A549 (cell line): ENCODE measurements around the gene ADGRB2.

Source experiments
- CTCF ChIP-seq: fragments of >200 bp; sonication (Bioruptor Twin); formaldehyde crosslinking; IDR thresholded peaks from 3 replicates; pipeline ENCODE4 v1.5.1; 2016
- EP300 ChIP-seq, 2 experiments: fragments of >200 bp; sonication (Bioruptor Twin); formaldehyde crosslinking; IDR thresholded peaks; 2 replicates in 1 of 2; 3 replicates in 1 of 2; pipeline ENCODE4 v1.6.1; 2016 to 2017
- FOSB ChIP-seq: fragments of 250-450 bp; sonication (Bioruptor Pico); IDR thresholded peaks from 2 replicates; pipeline ENCODE4 v1.5.0; 2020; ENCODE audit warnings: mild to moderate bottlenecking, moderate library complexity
- GATA3 ChIP-seq: IDR thresholded peaks from 2 replicates; pipeline ENCODE4 v1.6.1; 2012; ENCODE audit warnings: borderline replicate concordance
- JUN ChIP-seq, 2 experiments: fragments of >200 bp; sonication (Bioruptor Twin); formaldehyde crosslinking; IDR thresholded peaks; 2 replicates in 1 of 2; 3 replicates in 1 of 2; pipeline ENCODE4 v1.6.1; 2016 to 2017
- MYC ChIP-seq: IDR thresholded peaks from 2 replicates; pipeline ENCODE4 v1.6.1; 2012; ENCODE audit warnings: mild to moderate bottlenecking, inconsistent platforms, low read length, improper control_type of control experiment, borderline replicate concordance
- POLR2A ChIP-seq: IDR thresholded peaks from 2 replicates; pipeline ENCODE4 v1.6.1; 2012; ENCODE audit warnings: mild to moderate bottlenecking, low read length
- REST ChIP-seq: fragments of 200-600 bp; sonication (generic); IDR thresholded peaks from 2 replicates; pipeline ENCODE4 v1.6.1; 2016; ENCODE audit warnings: antibody characterized with exemption, mild to moderate bottlenecking, moderate library complexity

GRCh38 chr1:31791131-31791858 is 27.2 kb upstream of the ADGRB2 start:
- TF ChIP-seq POLR2A (no peak), CTCF (no peak), GATA3 (no peak), REST (no peak), FOSB (CRISPR knock-in tag) (no peak), EP300 (IDR thresholded peaks at IDR 0.05) (no peak), JUN (IDR thresholded peaks at IDR 0.05) (no peak), MYC (no peak)
